ENCODE data around the gene ABHD12.
"Not testable (repeated sequence)": the region's sequence is repeated elsewhere in the genome, so short reads cannot be mapped to it uniquely, and the experiment has no call there.

Gene ABHD12

GRCh38 chr20:25390538-25391528 lies at the start of gene ABHD12:
Gene ABHD12, minus strand, starts transcription at chr20:25390835. Its CDS starts 132 bp downstream, at chr20:25390703.
- peak; percentile 81 for DNase-seq (ENCODE audit: low spot score)

- no peak for DNase-seq (ENCODE audit: low spot score)
Observed at GRCh38 chr20:25439328-25439727, 48.7 kb upstream of the ABHD12 start.

GRCh38 chr20:25437153-25437581 lies 46.5 kb upstream of the ABHD12 start:
- no peak for DNase-seq (ENCODE audit: low spot score)

- DNase-seq (ENCODE audit: low spot score): no peak
Observed at GRCh38 chr20:25424536-25424935, 33.9 kb upstream of the ABHD12 start.

- DNase-seq (ENCODE audit: low spot score): no peak
Observed at GRCh38 chr20:25422032-25422431, 31.4 kb upstream of the ABHD12 start.

- DNase-seq (ENCODE audit: low spot score): no peak
Observed at GRCh38 chr20:25421102-25421501, 30.5 kb upstream of the ABHD12 start.

- DNase-seq (ENCODE audit: low spot score): no peak
Observed at GRCh38 chr20:25418776-25419175, 28.1 kb upstream of the ABHD12 start.

- no peak for DNase-seq (ENCODE audit: low spot score)
Observed at GRCh38 chr20:25408890-25409289, 18.3 kb upstream of the ABHD12 start.

- DNase-seq (ENCODE audit: low spot score): no peak
Observed at GRCh38 chr20:25408170-25408547, 17.5 kb upstream of the ABHD12 start.

GRCh38 chr20:25407311-25408169 lies 16.9 kb upstream of the ABHD12 start, which contains the start of gene GINS1:
Gene GINS1, plus strand, starts transcription at chr20:25407673. Its CDS starts 148 bp downstream, at chr20:25407821.
- peak; percentile 70 for DNase-seq (ENCODE audit: low spot score)

GRCh38 chr20:25402583-25402982 lies 11.9 kb upstream of the ABHD12 start:
- no peak for DNase-seq (ENCODE audit: low spot score)

- DNase-seq (ENCODE audit: low spot score): not testable (repeated sequence)
Observed at GRCh38 chr20:25400291-25400732, 9.7 kb upstream of the ABHD12 start.

GRCh38 chr20:25399037-25399430 lies 8.4 kb upstream of the ABHD12 start:
- DNase-seq (ENCODE audit: low spot score): peak; percentile 46

- no peak for DNase-seq (ENCODE audit: low spot score)
Observed at GRCh38 chr20:25398376-25399036, 7.9 kb upstream of the ABHD12 start.

- no peak for DNase-seq (ENCODE audit: low spot score)
Observed at GRCh38 chr20:25397821-25398220, 7.2 kb upstream of the ABHD12 start.

- no peak for DNase-seq (ENCODE audit: low spot score)
Observed at GRCh38 chr20:25397096-25397495, 6.5 kb upstream of the ABHD12 start.

GRCh38 chr20:25394996-25395395 lies 4.4 kb upstream of the ABHD12 start:
- DNase-seq (ENCODE audit: low spot score): no peak

- no peak for DNase-seq (ENCODE audit: low spot score)
Observed at GRCh38 chr20:25394276-25394675, 3.6 kb upstream of the ABHD12 start.

- DNase-seq (ENCODE audit: low spot score): peak; percentile 19
Observed at GRCh38 chr20:25389858-25390537, 637 bp downstream of the ABHD12 start.

GRCh38 chr20:25389401-25389857 lies 1.2 kb downstream of the ABHD12 start:
- no peak for DNase-seq (ENCODE audit: low spot score)

GRCh38 chr20:25382704-25383370 lies 7.8 kb downstream of the ABHD12 start:
- DNase-seq (ENCODE audit: low spot score): no peak
